ENCODE data around the gene VPS13D.

- TF ChIP-seq, protein P1, sequence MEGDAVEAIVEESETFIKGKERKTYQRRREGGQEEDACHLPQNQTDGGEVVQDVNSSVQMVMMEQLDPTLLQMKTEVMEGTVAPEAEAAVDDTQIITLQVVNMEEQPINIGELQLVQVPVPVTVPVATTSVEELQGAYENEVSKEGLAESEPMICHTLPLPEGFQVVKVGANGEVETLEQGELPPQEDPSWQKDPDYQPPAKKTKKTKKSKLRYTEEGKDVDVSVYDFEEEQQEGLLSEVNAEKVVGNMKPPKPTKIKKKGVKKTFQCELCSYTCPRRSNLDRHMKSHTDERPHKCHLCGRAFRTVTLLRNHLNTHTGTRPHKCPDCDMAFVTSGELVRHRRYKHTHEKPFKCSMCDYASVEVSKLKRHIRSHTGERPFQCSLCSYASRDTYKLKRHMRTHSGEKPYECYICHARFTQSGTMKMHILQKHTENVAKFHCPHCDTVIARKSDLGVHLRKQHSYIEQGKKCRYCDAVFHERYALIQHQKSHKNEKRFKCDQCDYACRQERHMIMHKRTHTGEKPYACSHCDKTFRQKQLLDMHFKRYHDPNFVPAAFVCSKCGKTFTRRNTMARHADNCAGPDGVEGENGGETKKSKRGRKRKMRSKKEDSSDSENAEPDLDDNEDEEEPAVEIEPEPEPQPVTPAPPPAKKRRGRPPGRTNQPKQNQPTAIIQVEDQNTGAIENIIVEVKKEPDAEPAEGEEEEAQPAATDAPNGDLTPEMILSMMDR (IDR thresholded peaks at IDR 0.05) = no peak
- no peak for TF ChIP-seq POLR2A (IDR thresholded peaks at IDR 0.05)
These were observed 215.4 kb downstream of the VPS13D start for GRCh38 chr1:12445257-12445656.
